ENCODE data around the gene HEXD.
A peak's percentile ranks its signal among the peaks of the same experiment; 100 is the strongest.
"Not testable (repeated sequence)": the region's sequence is repeated elsewhere in the genome, so short reads cannot be mapped to it uniquely, and the experiment has no call there.

Gene HEXD

GRCh38 chr17:82457073-82457928, 39.2 kb downstream of the HEXD start:
- no peak for DNase-seq (ENCODE audit: low read depth in 2 of 2, low spot score in 1 of 2)

GRCh38 chr17:82457929-82458178, 39.7 kb downstream of the HEXD start:
- DNase-seq (ENCODE audit: low read depth in 2 of 2, low spot score in 1 of 2), result no peak

- peak; percentile 92 to 94 for DNase-seq (ENCODE audit: low read depth in 2 of 2, low spot score in 1 of 2)
Observed at GRCh38 chr17:82458179-82458884, 40.2 kb downstream of the HEXD start, which contains the start of gene NARF. NARF (plus strand) TSS chr17:82458741; CDS start chr17:82458804, 63 bp downstream.

GRCh38 chr17:82458885-82459424, 40.8 kb downstream of the HEXD start:
- no peak for DNase-seq (ENCODE audit: low read depth in 2 of 2, low spot score in 1 of 2)

GRCh38 chr17:82459936-82460335, 41.8 kb downstream of the HEXD start:
- DNase-seq (ENCODE audit: low read depth in 2 of 2, low spot score in 1 of 2), result not testable (repeated sequence)

GRCh38 chr17:82461827-82462524, 43.8 kb downstream of the HEXD start:
- no peak for DNase-seq (ENCODE audit: low read depth in 2 of 2, low spot score in 1 of 2)

GRCh38 chr17:82463391-82463790, 45.2 kb downstream of the HEXD start:
- DNase-seq (ENCODE audit: low read depth in 2 of 2, low spot score in 1 of 2), result no peak

GRCh38 chr17:82463925-82464566, 45.9 kb downstream of the HEXD start:
- DNase-seq (ENCODE audit: low read depth in 2 of 2, low spot score in 1 of 2), result no peak

GRCh38 chr17:82464567-82464929, 46.4 kb downstream of the HEXD start:
- no peak for DNase-seq (ENCODE audit: low read depth in 2 of 2, low spot score in 1 of 2)

- no peak for DNase-seq (ENCODE audit: low read depth in 2 of 2, low spot score in 1 of 2)
Observed at GRCh38 chr17:82465023-82465603, 47.0 kb downstream of the HEXD start.

GRCh38 chr17:82468692-82469091, 50.5 kb downstream of the HEXD start:
- DNase-seq (ENCODE audit: low read depth in 2 of 2, low spot score in 1 of 2), result no peak

GRCh38 chr17:82470065-82470464, 51.9 kb downstream of the HEXD start:
- DNase-seq (ENCODE audit: low read depth in 2 of 2, low spot score in 1 of 2), result no peak

- DNase-seq (ENCODE audit: low read depth in 2 of 2, low spot score in 1 of 2), result no peak
Observed at GRCh38 chr17:82474223-82475010, 56.3 kb downstream of the HEXD start.

GRCh38 chr17:82475458-82475857, 57.3 kb downstream of the HEXD start:
- DNase-seq (ENCODE audit: low read depth in 2 of 2, low spot score in 1 of 2), result no peak

GRCh38 chr17:82477934-82478333, 59.8 kb downstream of the HEXD start:
- DNase-seq (ENCODE audit: low read depth in 2 of 2, low spot score in 1 of 2), result no peak

GRCh38 chr17:82479602-82480001, 61.5 kb downstream of the HEXD start:
- DNase-seq (ENCODE audit: low read depth in 2 of 2, low spot score in 1 of 2), result no peak

GRCh38 chr17:82480318-82480717, 62.2 kb downstream of the HEXD start:
- DNase-seq (ENCODE audit: low read depth in 2 of 2, low spot score in 1 of 2), result no peak

- no peak for DNase-seq (ENCODE audit: low read depth in 2 of 2, low spot score in 1 of 2)
Observed at GRCh38 chr17:82483204-82483660, 65.1 kb downstream of the HEXD start.

- no peak for DNase-seq (ENCODE audit: low read depth in 2 of 2, low spot score in 1 of 2)
Observed at GRCh38 chr17:82483836-82484235, 65.7 kb downstream of the HEXD start.

Measured in stimulated activated CD8-positive, alpha-beta memory T cell treated with anti-CD3 and anti-CD28 coated beads, Interleukin-4, amount 100 ng/mL, for 1 hour (primary cell).